ENCODE data around the gene PACRG. TPM values are rescaled to one million over a fixed set of nuclear protein-coding genes. Genes with fewer than 3 reads are reported as not detected.

PACRG gene
- polyA plus RNA-seq, 3 donors, result not detected

GRCh38 chr6:163318071-163318786 lies 590.5 kb downstream of the PACRG start:
- TF ChIP-seq CTCF (IDR thresholded peaks at IDR 0.05), result no peak
- WGBS (ENCODE audit: insufficient coverage), result 93% methylated on average over 5 of the region's 13 CpGs
- no peak overlapping the region for H3K4me3 Mint-ChIP-seq
- H2AFZ ChIP-seq (ENCODE audit: insufficient read depth, low read depth, low read length, poor library complexity, severe bottlenecking), result no peak overlapping the region
- H3K4me3 ChIP-seq (replicated peaks in 1 of 3; ENCODE audit: low read depth in 2 of 3, low read length in 3 of 3), result no peak overlapping the region
- H3K27me3 Mint-ChIP-seq (ENCODE audit: low read depth in 3 of 3), result peaks cover 4 to 10% (median 6%) of the 10 kb centered on the region in 3 donors
- no peaks in the 10 kb centered on the region for H3K27me3 ChIP-seq (ENCODE audit: control insufficient read depth in 2 of 2, insufficient read depth in 2 of 2, low read length in 2 of 2)
- no peak overlapping the region for H3K9ac ChIP-seq (ENCODE audit: insufficient read depth, low read length, poor library complexity, severe bottlenecking)
- no peak overlapping the region for H3K4me2 ChIP-seq (replicated peaks; ENCODE audit: extremely low read depth, low read length, poor library complexity, severe bottlenecking)
- H4K20me1 ChIP-seq (ENCODE audit: insufficient read depth, low read length), result no peaks in the 10 kb centered on the region
- H3K27ac Mint-ChIP-seq, result no peak overlapping the region
- H3K4me1 Mint-ChIP-seq, result no peaks in the 10 kb centered on the region
- H3K9me3 Mint-ChIP-seq, result peaks cover 0 to 2% (median 0%) of the 10 kb centered on the region in 7 donors
- no peaks in the 10 kb centered on the region for H3K9me3 ChIP-seq (replicated peaks in 1 of 2; ENCODE audit: control insufficient read depth in 1 of 2, insufficient read depth in 1 of 2, low read length in 2 of 2)
- no peak for DNase-seq
- no peak overlapping the region for H3K27ac ChIP-seq (ENCODE audit: low read depth in 1 of 2, low read length in 2 of 2)
- no peaks in the 10 kb centered on the region for H3K36me3 ChIP-seq (replicated peaks in 1 of 2; ENCODE audit: control insufficient read depth in 1 of 2, insufficient read depth in 2 of 2, low read length in 2 of 2)
- H3K36me3 Mint-ChIP-seq, result no peaks in the 10 kb centered on the region
- H3K79me2 ChIP-seq (ENCODE audit: insufficient read depth, low read length), result no peaks in the 10 kb centered on the region
- intact Hi-C loops (cut with micrococcal nuclease), result no loop called here
- H3K4me1 ChIP-seq (ENCODE audit: control insufficient read depth in 1 of 2, insufficient read depth in 2 of 2, low read length in 2 of 2), result peaks cover 0 to 3% of the 10 kb centered on the region in 2 donors

- no peaks in the 10 kb centered on the region for H3K27me3 ChIP-seq (ENCODE audit: control insufficient read depth in 2 of 2, insufficient read depth in 2 of 2, low read length in 2 of 2)
- H3K36me3 ChIP-seq (replicated peaks in 1 of 2; ENCODE audit: control insufficient read depth in 1 of 2, insufficient read depth in 2 of 2, low read length in 2 of 2), result no peaks in the 10 kb centered on the region
- H3K79me2 ChIP-seq (ENCODE audit: insufficient read depth, low read length), result no peaks in the 10 kb centered on the region
- intact Hi-C loops (cut with micrococcal nuclease), result no loop called here
- Mint-ChIP-seq H3K27me3 (ENCODE audit: low read depth in 3 of 3) (peaks cover 4 to 12% (median 4%) of the 10 kb centered on the region in 3 donors), H3K36me3 (no peaks in the 10 kb centered on the region), H3K9me3 (peaks cover 0 to 2% (median 0%) of the 10 kb centered on the region in 7 donors), H3K4me3 (no peak overlapping the region), H3K27ac (peak overlapping the region in 3 of 7 donors; percentile 32 to 77 (median 64)), H3K4me1 (peaks cover 4% of the 10 kb centered on the region)
- H4K20me1 ChIP-seq (ENCODE audit: insufficient read depth, low read length), result no peaks in the 10 kb centered on the region
- H3K9ac ChIP-seq (ENCODE audit: insufficient read depth, low read length, poor library complexity, severe bottlenecking), result no peak overlapping the region
- H3K4me3 ChIP-seq (replicated peaks in 1 of 3; ENCODE audit: low read depth in 2 of 3, low read length in 3 of 3), result no peak overlapping the region
- H2AFZ ChIP-seq (ENCODE audit: insufficient read depth, low read depth, low read length, poor library complexity, severe bottlenecking), result peak overlapping the region; percentile 59
- 61% methylated on average over 6 of the region's 10 CpGs for WGBS (ENCODE audit: insufficient coverage)
- TF ChIP-seq CTCF (IDR thresholded peaks at IDR 0.05), result no peak
- no peaks in the 10 kb centered on the region for H3K9me3 ChIP-seq (replicated peaks in 1 of 2; ENCODE audit: control insufficient read depth in 1 of 2, insufficient read depth in 1 of 2, low read length in 2 of 2)
- H3K4me1 ChIP-seq (ENCODE audit: control insufficient read depth in 1 of 2, insufficient read depth in 2 of 2, low read length in 2 of 2), result peaks cover 1 to 6% of the 10 kb centered on the region in 2 donors
- no peak overlapping the region for H3K27ac ChIP-seq (ENCODE audit: low read depth in 1 of 2, low read length in 2 of 2)
- DNase-seq, result no peak
- no peak overlapping the region for H3K4me2 ChIP-seq (replicated peaks; ENCODE audit: extremely low read depth, low read length, poor library complexity, severe bottlenecking)
These were observed 592.0 kb downstream of the PACRG start for GRCh38 chr6:163319609-163320366.
